GM21390 (cell line): Measurements from ENCODE around the gene PCDHGA6.
A peak's percentile ranks its signal among the peaks of the same experiment; 100 is the strongest.
"Not testable (repeated sequence)": the region's sequence is repeated elsewhere in the genome, so short reads cannot be mapped to it uniquely, and the experiment has no call there.

Experiments
- ATAC-seq: cut with Tn5 transposase; IDR thresholded peaks from one replicate; pipeline ENCODE4 v1.9.1; 2021; ENCODE audit not compliant: unreplicated experiment

PCDHGA6 gene

GRCh38 chr5:141373673-141374317 is at the start of gene PCDHGA6:
Gene PCDHGA6, plus strand, starts transcription at chr5:141373891. Its CDS starts 193 bp downstream, at chr5:141374084.
- no peak for ATAC-seq

- peak; percentile 89 for ATAC-seq
Measured at GRCh38 chr5:141326088-141326854, 47.4 kb upstream of the PCDHGA6 start.

GRCh38 chr5:141328231-141328630 is 45.5 kb upstream of the PCDHGA6 start:
- no peak for ATAC-seq

GRCh38 chr5:141330299-141331080 is 43.2 kb upstream of the PCDHGA6 start, which contains the start of gene PCDHGA1:
Gene PCDHGA1, plus strand, starts transcription at chr5:141330514.
- no peak for ATAC-seq

GRCh38 chr5:141332571-141332970 is 41.1 kb upstream of the PCDHGA6 start:
- not testable (repeated sequence) for ATAC-seq

- no peak for ATAC-seq
Measured at GRCh38 chr5:141338538-141339306, 35.0 kb upstream of the PCDHGA6 start, which contains the start of gene PCDHGA2. Gene PCDHGA2, plus strand, starts transcription at chr5:141338760.

- ATAC-seq, result not testable (repeated sequence)
Measured at GRCh38 chr5:141340781-141341354, 32.8 kb upstream of the PCDHGA6 start.

GRCh38 chr5:141342773-141343172 is 30.9 kb upstream of the PCDHGA6 start:
- no peak for ATAC-seq

GRCh38 chr5:141343242-141343952 is 30.3 kb upstream of the PCDHGA6 start, which contains the start of gene PCDHGA3:
Gene PCDHGA3, plus strand, starts transcription at chr5:141343829. Its CDS starts 205 bp downstream, at chr5:141344034.
- ATAC-seq, result no peak

- ATAC-seq, result no peak
Measured at GRCh38 chr5:141343953-141344463, 29.7 kb upstream of the PCDHGA6 start.

GRCh38 chr5:141345327-141345726 is 28.4 kb upstream of the PCDHGA6 start:
- ATAC-seq, result no peak

- not testable (repeated sequence) for ATAC-seq
Measured at GRCh38 chr5:141346017-141346416, 27.7 kb upstream of the PCDHGA6 start.

- peak; percentile 71 for ATAC-seq
Measured at GRCh38 chr5:141349917-141350619, 23.6 kb upstream of the PCDHGA6 start, which contains the start of gene PCDHGB1. Gene PCDHGB1, plus strand, starts transcription at chr5:141350099. Its CDS starts 162 bp downstream, at chr5:141350261.

- ATAC-seq, result no peak
Measured at GRCh38 chr5:141351591-141351990, 22.1 kb upstream of the PCDHGA6 start.

GRCh38 chr5:141354900-141355469 is 18.7 kb upstream of the PCDHGA6 start, which contains the start of gene PCDHGA4:
Gene PCDHGA4, plus strand, starts transcription at chr5:141355021. Its CDS starts 87 bp downstream, at chr5:141355108.
- ATAC-seq, result no peak

- no peak for ATAC-seq
Measured at GRCh38 chr5:141355641-141356040, 18.1 kb upstream of the PCDHGA6 start.

- ATAC-seq, result no peak
Measured at GRCh38 chr5:141356133-141356532, 17.6 kb upstream of the PCDHGA6 start.

GRCh38 chr5:141356950-141357349 is 16.7 kb upstream of the PCDHGA6 start:
- ATAC-seq, result no peak
